ENCODE results near the gene SEL1L3. TPM values are rescaled to one million over a fixed set of nuclear protein-coding genes. Genes with fewer than 3 reads are reported as not detected.

SEL1L3 gene
- total RNA-seq, 2 donors from 2014 or later = 14.9 to 24.5 TPM

DNA sequence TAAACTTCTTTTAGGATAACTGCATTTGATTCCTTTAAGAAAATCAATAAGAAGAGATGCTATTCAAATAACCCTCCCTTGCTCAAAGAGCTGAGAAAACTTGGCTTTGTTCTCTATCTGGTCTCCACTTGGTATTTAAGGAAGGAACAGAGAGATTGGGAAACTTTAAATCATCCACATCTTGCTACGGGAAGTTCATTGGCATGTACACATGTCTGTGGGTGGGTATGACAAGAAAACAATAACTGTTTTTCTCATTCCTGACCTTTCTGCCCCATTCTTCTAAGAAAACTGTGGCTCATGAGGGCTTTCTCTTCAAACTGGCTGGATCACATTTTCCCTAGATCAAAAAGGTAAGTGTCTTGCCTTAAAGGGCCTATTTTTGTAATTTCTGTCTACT is 6.0 kb downstream of the SEL1L3 start:
- Histone ChIP-seq H3K4me3 (ENCODE audit: low read length) (no peak overlapping the region), H3K27ac (ENCODE audit: low read depth, low read length) (no peak overlapping the region), H3K4me1 (ENCODE audit: control insufficient read depth, insufficient read depth, low read length) (no peaks in the 10 kb centered on the region), H3K36me3 (ENCODE audit: control insufficient read depth, insufficient read depth, low read length) (no peaks in the 10 kb centered on the region), H3K27me3 (ENCODE audit: control insufficient read depth, insufficient read depth, low read length, poor library complexity, severe bottlenecking) (peaks cover 17% of the 10 kb centered on the region), H3K9me3 (ENCODE audit: control insufficient read depth, low read length) (no peaks in the 10 kb centered on the region), H3K9ac (ENCODE audit: extremely low read depth, low read length, poor library complexity, severe bottlenecking) (no peak overlapping the region)
- no peak overlapping the region for H3K4me3 Mint-ChIP-seq
- no peak for DNase-seq
- peaks cover 4% of the 10 kb centered on the region for H3K4me1 Mint-ChIP-seq
- 60 to 93% methylated on average over 1 of the region's 1 CpG for WGBS, 2 experiments (ENCODE audit: insufficient coverage in 1 of 2, insufficient read length in 1 of 2)
- H3K9me3 Mint-ChIP-seq = no peaks in the 10 kb centered on the region
- H3K36me3 Mint-ChIP-seq (ENCODE audit: low read depth) = no peaks in the 10 kb centered on the region
- peaks cover 20% of the 10 kb centered on the region for H3K27me3 Mint-ChIP-seq (ENCODE audit: insufficient read depth)
- TF ChIP-seq, protein P1, sequence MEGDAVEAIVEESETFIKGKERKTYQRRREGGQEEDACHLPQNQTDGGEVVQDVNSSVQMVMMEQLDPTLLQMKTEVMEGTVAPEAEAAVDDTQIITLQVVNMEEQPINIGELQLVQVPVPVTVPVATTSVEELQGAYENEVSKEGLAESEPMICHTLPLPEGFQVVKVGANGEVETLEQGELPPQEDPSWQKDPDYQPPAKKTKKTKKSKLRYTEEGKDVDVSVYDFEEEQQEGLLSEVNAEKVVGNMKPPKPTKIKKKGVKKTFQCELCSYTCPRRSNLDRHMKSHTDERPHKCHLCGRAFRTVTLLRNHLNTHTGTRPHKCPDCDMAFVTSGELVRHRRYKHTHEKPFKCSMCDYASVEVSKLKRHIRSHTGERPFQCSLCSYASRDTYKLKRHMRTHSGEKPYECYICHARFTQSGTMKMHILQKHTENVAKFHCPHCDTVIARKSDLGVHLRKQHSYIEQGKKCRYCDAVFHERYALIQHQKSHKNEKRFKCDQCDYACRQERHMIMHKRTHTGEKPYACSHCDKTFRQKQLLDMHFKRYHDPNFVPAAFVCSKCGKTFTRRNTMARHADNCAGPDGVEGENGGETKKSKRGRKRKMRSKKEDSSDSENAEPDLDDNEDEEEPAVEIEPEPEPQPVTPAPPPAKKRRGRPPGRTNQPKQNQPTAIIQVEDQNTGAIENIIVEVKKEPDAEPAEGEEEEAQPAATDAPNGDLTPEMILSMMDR (conservative IDR thresholded peaks at IDR 0.05) = no peak
- H3K27ac Mint-ChIP-seq = no peak overlapping the region

DNA sequence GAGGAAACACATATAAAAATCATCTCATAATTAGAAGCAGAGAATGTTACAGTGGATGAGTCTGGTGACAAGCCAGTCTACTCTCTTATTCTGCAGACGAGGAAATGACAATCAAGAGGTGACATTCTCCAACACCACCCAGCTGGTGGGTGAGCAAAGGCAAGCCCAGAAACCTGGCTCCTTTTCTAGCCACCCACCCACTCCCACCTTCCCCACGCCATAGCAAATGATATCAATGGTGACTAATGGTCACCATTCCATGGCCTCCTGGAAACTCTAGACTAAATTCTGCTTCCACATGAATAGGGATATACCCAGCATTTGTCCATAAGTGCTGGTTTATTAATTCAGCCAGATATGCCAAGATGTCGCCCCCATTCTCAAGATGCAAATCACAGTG is 10.7 kb downstream of the SEL1L3 start:
- no peak overlapping the region for H3K9ac ChIP-seq (ENCODE audit: extremely low read depth, low read length, poor library complexity, severe bottlenecking)
- no peaks in the 10 kb centered on the region for H3K9me3 ChIP-seq (ENCODE audit: control insufficient read depth, low read length)
- Mint-ChIP-seq H3K36me3 (ENCODE audit: low read depth) (no peaks in the 10 kb centered on the region), H3K27me3 (ENCODE audit: insufficient read depth) (peaks cover 2% of the 10 kb centered on the region), H3K4me3 (no peak overlapping the region), H3K9me3 (no peaks in the 10 kb centered on the region), H3K4me1 (peaks cover 3% of the 10 kb centered on the region), H3K27ac (no peak overlapping the region)
- H3K27me3 ChIP-seq (ENCODE audit: control insufficient read depth, insufficient read depth, low read length, poor library complexity, severe bottlenecking) = no peaks in the 10 kb centered on the region
- WGBS, 2 experiments (ENCODE audit: insufficient coverage in 1 of 2, insufficient read length in 1 of 2) = 92 to 100% methylated on average over 1 to 3 of the region's 3 CpGs
- TF ChIP-seq, protein P1 (conservative IDR thresholded peaks at IDR 0.05) = no peak
- H3K27ac ChIP-seq (ENCODE audit: low read depth, low read length) = no peak overlapping the region
- no peak for DNase-seq
- H3K4me1 ChIP-seq (ENCODE audit: control insufficient read depth, insufficient read depth, low read length) = no peaks in the 10 kb centered on the region
- H3K36me3 ChIP-seq (ENCODE audit: control insufficient read depth, insufficient read depth, low read length) = no peaks in the 10 kb centered on the region
- no peak overlapping the region for H3K4me3 ChIP-seq (ENCODE audit: low read length)

DNA sequence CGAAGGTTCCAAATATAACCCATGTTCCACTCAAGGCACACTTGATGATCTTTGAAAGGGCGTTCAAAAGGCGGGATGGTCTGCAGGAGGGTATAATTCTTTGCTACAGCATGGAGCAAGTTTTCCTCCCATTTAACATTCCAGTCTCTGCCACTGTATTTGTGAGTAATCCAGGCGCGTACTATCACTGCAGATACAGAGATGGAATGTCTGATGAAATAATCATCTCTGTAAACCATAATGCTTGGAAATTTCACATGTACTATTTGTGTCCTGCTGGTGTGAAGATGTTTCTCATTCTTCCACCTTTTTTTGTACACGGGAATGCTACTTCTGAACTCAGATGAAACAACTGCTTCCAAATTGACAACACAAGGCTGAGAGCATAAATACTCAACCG is 15.5 kb downstream of the SEL1L3 start:
- no peak for DNase-seq
- WGBS, 2 experiments (ENCODE audit: insufficient coverage in 1 of 2, insufficient read length in 1 of 2) = 95 to 96% methylated on average over 4 to 7 of the region's 7 CpGs
- no peaks in the 10 kb centered on the region for H3K36me3 ChIP-seq (ENCODE audit: control insufficient read depth, insufficient read depth, low read length)
- Mint-ChIP-seq H3K36me3 (ENCODE audit: low read depth) (no peaks in the 10 kb centered on the region), H3K27me3 (ENCODE audit: insufficient read depth) (peaks cover 2% of the 10 kb centered on the region), H3K9me3 (no peaks in the 10 kb centered on the region), H3K4me3 (no peak overlapping the region), H3K4me1 (no peaks in the 10 kb centered on the region), H3K27ac (no peak overlapping the region)
- H3K27me3 ChIP-seq (ENCODE audit: control insufficient read depth, insufficient read depth, low read length, poor library complexity, severe bottlenecking) = no peaks in the 10 kb centered on the region
- H3K9me3 ChIP-seq (ENCODE audit: control insufficient read depth, low read length) = no peaks in the 10 kb centered on the region
- H3K4me1 ChIP-seq (ENCODE audit: control insufficient read depth, insufficient read depth, low read length) = no peaks in the 10 kb centered on the region
- no peak overlapping the region for H3K4me3 ChIP-seq (ENCODE audit: low read length)
- no peak overlapping the region for H3K9ac ChIP-seq (ENCODE audit: extremely low read depth, low read length, poor library complexity, severe bottlenecking)
- TF ChIP-seq, protein P1 (conservative IDR thresholded peaks at IDR 0.05) = no peak
- H3K27ac ChIP-seq (ENCODE audit: low read depth, low read length) = no peak overlapping the region

All from endodermal cell (in vitro differentiated cells).